IgD-negative memory B cell (primary cell): ENCODE measurements around the gene OPN1MW. TPM values are rescaled to one million over a fixed set of nuclear protein-coding genes. Genes with fewer than 3 reads are reported as not detected.
"Not testable (repeated sequence)": the region's sequence is repeated elsewhere in the genome, so short reads cannot be mapped to it uniquely, and the experiment has no call there.

Source experiments
- H3K27ac Mint-ChIP-seq, 3 donors: one replicate each; pipeline ENCODE4 v1.8.0; 2020 to 2022; ENCODE audit warnings: mild to moderate bottlenecking in 3 of 3, mixed read lengths in 3 of 3, moderate library complexity in 1 of 3
- H3K27me3 Mint-ChIP-seq: one replicate; pipeline ENCODE4 v1.8.0; 2021; ENCODE audit warnings: mixed read lengths
- H3K36me3 Mint-ChIP-seq: one replicate; pipeline ENCODE4 v1.8.0; 2020; ENCODE audit warnings: mild to moderate bottlenecking, mixed read lengths
- H3K4me1 Mint-ChIP-seq, 3 donors: one replicate each; pipeline ENCODE4 v1.8.0; 2020 to 2022; ENCODE audit warnings: mixed read lengths in 3 of 3, mild to moderate bottlenecking in 1 of 3
- H3K4me3 Mint-ChIP-seq, 4 donors: one replicate each; pipeline ENCODE4 v1.8.0; 2020 to 2022; ENCODE audit warnings: mild to moderate bottlenecking in 4 of 4, mixed read lengths in 4 of 4, moderate library complexity in 3 of 4
- H3K9me3 Mint-ChIP-seq, 3 donors: one replicate each; pipeline ENCODE4 v1.8.0; 2020 to 2021; ENCODE audit warnings: mixed read lengths in 3 of 3, mild to moderate bottlenecking in 1 of 3
- polyA plus RNA-seq: library from polyadenylated mRNA; unstranded; fragments of 300-500 nt; fragmentation: Illumina TruSeq; gene quantifications from one replicate; pipeline ENCODE4 v1.2.3, GENCODE V29; 2021

The OPN1MW gene
- polyA plus RNA-seq, 1 donor from 2014 or later = not detected

- H3K27me3 Mint-ChIP-seq, H3K27ac Mint-ChIP-seq, H3K4me3 Mint-ChIP-seq, H3K36me3 Mint-ChIP-seq, H3K9me3 Mint-ChIP-seq, H3K4me1 Mint-ChIP-seq: not testable (repeated sequence)
Observed at GRCh38 chrX:154172535-154172943, 9.9 kb upstream of the OPN1MW start.

- not testable (repeated sequence) for H3K27me3 Mint-ChIP-seq, H3K27ac Mint-ChIP-seq, H3K36me3 Mint-ChIP-seq, H3K9me3 Mint-ChIP-seq, H3K4me3 Mint-ChIP-seq, H3K4me1 Mint-ChIP-seq
Observed at GRCh38 chrX:154174356-154174755, 8.0 kb upstream of the OPN1MW start.

- not testable (repeated sequence) for H3K9me3 Mint-ChIP-seq
Observed at GRCh38 chrX:154183794-154184193, 1.4 kb downstream of the OPN1MW start.

GRCh38 chrX:154192846-154193245 is 10.4 kb downstream of the OPN1MW start:
- H3K27me3 Mint-ChIP-seq, H3K27ac Mint-ChIP-seq, H3K4me1 Mint-ChIP-seq, H3K36me3 Mint-ChIP-seq, H3K9me3 Mint-ChIP-seq, H3K4me3 Mint-ChIP-seq: not testable (repeated sequence)

More at GRCh38 chrX:154183794-154184193, 1.4 kb downstream of the OPN1MW start:
- H3K27me3 Mint-ChIP-seq, H3K27ac Mint-ChIP-seq, H3K4me3 Mint-ChIP-seq, H3K4me1 Mint-ChIP-seq, H3K36me3 Mint-ChIP-seq: not testable (repeated sequence)

GRCh38 chrX:154194316-154194715 is 11.9 kb downstream of the OPN1MW start:
- H3K27ac Mint-ChIP-seq, H3K4me3 Mint-ChIP-seq, H3K4me1 Mint-ChIP-seq, H3K27me3 Mint-ChIP-seq, H3K9me3 Mint-ChIP-seq, H3K36me3 Mint-ChIP-seq: not testable (repeated sequence)

GRCh38 chrX:154196466-154196865 is 14.1 kb downstream of the OPN1MW start:
- not testable (repeated sequence) for H3K4me3 Mint-ChIP-seq, H3K27me3 Mint-ChIP-seq, H3K27ac Mint-ChIP-seq, H3K4me1 Mint-ChIP-seq, H3K9me3 Mint-ChIP-seq, H3K36me3 Mint-ChIP-seq

- H3K27ac Mint-ChIP-seq, H3K4me3 Mint-ChIP-seq, H3K4me1 Mint-ChIP-seq, H3K27me3 Mint-ChIP-seq, H3K9me3 Mint-ChIP-seq, H3K36me3 Mint-ChIP-seq: not testable (repeated sequence)
Observed at GRCh38 chrX:154209670-154210418, 27.4 kb downstream of the OPN1MW start.

- H3K36me3 Mint-ChIP-seq, H3K27ac Mint-ChIP-seq, H3K4me1 Mint-ChIP-seq, H3K4me3 Mint-ChIP-seq, H3K9me3 Mint-ChIP-seq, H3K27me3 Mint-ChIP-seq: not testable (repeated sequence)
Observed at GRCh38 chrX:154211057-154211456, 28.7 kb downstream of the OPN1MW start.

- not testable (repeated sequence) for H3K27me3 Mint-ChIP-seq, H3K4me1 Mint-ChIP-seq, H3K36me3 Mint-ChIP-seq, H3K27ac Mint-ChIP-seq, H3K4me3 Mint-ChIP-seq, H3K9me3 Mint-ChIP-seq
Observed at GRCh38 chrX:154211499-154211898, 29.1 kb downstream of the OPN1MW start.

GRCh38 chrX:154219456-154219855 is 37.1 kb downstream of the OPN1MW start, which contains the start of gene OPN1MW2:
Gene OPN1MW2 (plus strand): TSS chrX:154219756. CDS start chrX:154219816, 60 bp downstream.
- not testable (repeated sequence) for H3K4me3 Mint-ChIP-seq, H3K36me3 Mint-ChIP-seq, H3K9me3 Mint-ChIP-seq

GRCh38 chrX:154225292-154225691 is 42.9 kb downstream of the OPN1MW start:
- H3K4me3 Mint-ChIP-seq, H3K27ac Mint-ChIP-seq, H3K27me3 Mint-ChIP-seq, H3K4me1 Mint-ChIP-seq, H3K9me3 Mint-ChIP-seq, H3K36me3 Mint-ChIP-seq: not testable (repeated sequence)

More at GRCh38 chrX:154219456-154219855, 37.1 kb downstream of the OPN1MW start, which contains the start of gene OPN1MW2:
- H3K27ac Mint-ChIP-seq, H3K4me1 Mint-ChIP-seq, H3K27me3 Mint-ChIP-seq: not testable (repeated sequence)

- not testable (repeated sequence) for H3K4me1 Mint-ChIP-seq, H3K9me3 Mint-ChIP-seq, H3K36me3 Mint-ChIP-seq, H3K27me3 Mint-ChIP-seq, H3K4me3 Mint-ChIP-seq, H3K27ac Mint-ChIP-seq
Observed at GRCh38 chrX:154226706-154227105, 44.3 kb downstream of the OPN1MW start.

GRCh38 chrX:154231443-154231842 is 49.0 kb downstream of the OPN1MW start:
- H3K9me3 Mint-ChIP-seq, H3K27me3 Mint-ChIP-seq, H3K4me3 Mint-ChIP-seq, H3K36me3 Mint-ChIP-seq, H3K4me1 Mint-ChIP-seq, H3K27ac Mint-ChIP-seq: not testable (repeated sequence)

GRCh38 chrX:154233620-154234019 is 51.2 kb downstream of the OPN1MW start:
- H3K4me3 Mint-ChIP-seq, H3K36me3 Mint-ChIP-seq, H3K27me3 Mint-ChIP-seq, H3K4me1 Mint-ChIP-seq, H3K27ac Mint-ChIP-seq, H3K9me3 Mint-ChIP-seq: not testable (repeated sequence)

GRCh38 chrX:154238939-154239559 is 56.7 kb downstream of the OPN1MW start:
- not testable (repeated sequence) for H3K27ac Mint-ChIP-seq, H3K9me3 Mint-ChIP-seq, H3K36me3 Mint-ChIP-seq, H3K4me3 Mint-ChIP-seq, H3K27me3 Mint-ChIP-seq, H3K4me1 Mint-ChIP-seq

GRCh38 chrX:154239982-154240503 is 57.6 kb downstream of the OPN1MW start:
- peak overlapping the region in 1 of 4 donors; percentile 24 for H3K4me3 Mint-ChIP-seq
- H3K27ac Mint-ChIP-seq = not testable (repeated sequence)

More at GRCh38 chrX:154239982-154240503, 57.6 kb downstream of the OPN1MW start:
- H3K36me3 Mint-ChIP-seq, H3K4me1 Mint-ChIP-seq, H3K9me3 Mint-ChIP-seq, H3K27me3 Mint-ChIP-seq: not testable (repeated sequence)
